ENCODE data around the gene OR2F2.

The OR2F2 gene

DNA sequence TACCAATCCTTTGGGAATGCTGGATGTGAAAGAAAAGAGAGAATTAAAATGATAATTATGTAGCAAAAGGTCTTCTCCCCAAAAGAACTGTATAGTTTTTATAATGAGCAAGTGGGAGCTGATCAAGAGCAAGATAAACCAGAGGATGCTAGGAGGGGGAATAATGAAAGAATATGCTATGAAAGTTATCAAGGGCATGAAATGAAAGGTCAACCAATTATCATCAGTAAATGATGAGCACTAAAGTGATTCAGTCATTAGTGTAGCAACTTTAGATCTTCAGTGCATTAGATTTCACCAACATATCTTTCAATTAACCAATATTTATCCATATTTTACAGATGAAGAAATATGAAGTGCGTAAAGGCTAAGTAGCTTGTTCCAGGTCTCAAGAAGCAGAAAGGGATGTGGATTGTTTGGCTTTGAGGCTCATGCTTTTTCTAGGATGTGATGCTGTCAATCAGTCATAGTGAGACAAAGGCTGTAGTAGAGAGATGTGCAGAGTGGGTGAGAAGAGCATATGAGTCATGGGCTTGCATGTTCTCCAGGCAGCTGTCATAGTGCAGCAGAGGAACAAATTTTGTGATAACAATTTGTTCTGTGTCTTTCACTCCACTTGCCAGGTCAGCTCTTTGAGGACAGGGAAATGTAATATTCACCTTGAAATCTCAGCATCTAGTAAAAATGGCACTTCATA, 5.7 kb upstream of the OR2F2 start:
- H3K79me2 ChIP-seq, result no peaks in the 10 kb centered on the region
- H2AFZ ChIP-seq, result no peak overlapping the region
- H3K9ac ChIP-seq, result no peak overlapping the region
- H3K4me2 ChIP-seq (ENCODE audit: low read length), result no peak overlapping the region
- H3K4me1 ChIP-seq, result no peaks in the 10 kb centered on the region
- H3K9me3 ChIP-seq (ENCODE audit: control insufficient read depth, low read length), result no peaks in the 10 kb centered on the region
- TF ChIP-seq, protein P1, sequence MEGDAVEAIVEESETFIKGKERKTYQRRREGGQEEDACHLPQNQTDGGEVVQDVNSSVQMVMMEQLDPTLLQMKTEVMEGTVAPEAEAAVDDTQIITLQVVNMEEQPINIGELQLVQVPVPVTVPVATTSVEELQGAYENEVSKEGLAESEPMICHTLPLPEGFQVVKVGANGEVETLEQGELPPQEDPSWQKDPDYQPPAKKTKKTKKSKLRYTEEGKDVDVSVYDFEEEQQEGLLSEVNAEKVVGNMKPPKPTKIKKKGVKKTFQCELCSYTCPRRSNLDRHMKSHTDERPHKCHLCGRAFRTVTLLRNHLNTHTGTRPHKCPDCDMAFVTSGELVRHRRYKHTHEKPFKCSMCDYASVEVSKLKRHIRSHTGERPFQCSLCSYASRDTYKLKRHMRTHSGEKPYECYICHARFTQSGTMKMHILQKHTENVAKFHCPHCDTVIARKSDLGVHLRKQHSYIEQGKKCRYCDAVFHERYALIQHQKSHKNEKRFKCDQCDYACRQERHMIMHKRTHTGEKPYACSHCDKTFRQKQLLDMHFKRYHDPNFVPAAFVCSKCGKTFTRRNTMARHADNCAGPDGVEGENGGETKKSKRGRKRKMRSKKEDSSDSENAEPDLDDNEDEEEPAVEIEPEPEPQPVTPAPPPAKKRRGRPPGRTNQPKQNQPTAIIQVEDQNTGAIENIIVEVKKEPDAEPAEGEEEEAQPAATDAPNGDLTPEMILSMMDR (IDR thresholded peaks at IDR 0.05), result no peak
- H3K27ac ChIP-seq, result no peak overlapping the region
- H3K4me3 ChIP-seq (ENCODE audit: low read depth, low read length), result no peak overlapping the region
- H3K36me3 ChIP-seq (ENCODE audit: control insufficient read depth, insufficient read depth, low read length), result no peaks in the 10 kb centered on the region
- H3K27me3 ChIP-seq (ENCODE audit: control insufficient read depth, insufficient read depth, low read length), result no peaks in the 10 kb centered on the region

DNA sequence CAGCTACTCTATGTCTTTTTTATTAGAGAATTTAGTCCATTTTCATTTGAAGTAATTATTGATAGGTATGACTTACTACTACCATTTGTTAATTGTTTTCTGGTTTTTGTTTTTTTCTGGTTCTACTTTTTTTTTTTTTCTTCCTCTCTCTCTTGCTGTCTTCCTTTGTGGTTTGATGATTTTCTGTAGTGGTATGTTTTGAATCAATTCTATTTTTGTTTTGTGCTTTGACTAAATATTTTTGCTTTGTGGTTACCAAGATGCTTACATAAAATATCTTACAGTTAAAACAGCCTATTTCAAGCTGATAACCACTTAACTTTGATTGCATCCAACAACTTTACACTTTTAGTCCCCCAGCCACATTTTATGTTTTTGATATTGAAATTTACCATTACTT, 3.3 kb upstream of the OR2F2 start:
- H3K36me3 ChIP-seq (ENCODE audit: control insufficient read depth, insufficient read depth, low read length), result no peaks in the 10 kb centered on the region
- no peak overlapping the region for H3K9ac ChIP-seq
- H3K79me2 ChIP-seq, result no peaks in the 10 kb centered on the region
- H3K27ac ChIP-seq, result no peak overlapping the region
- TF ChIP-seq, protein P1 (IDR thresholded peaks at IDR 0.05), result no peak
- H3K4me2 ChIP-seq (ENCODE audit: low read length), result no peak overlapping the region
- H3K27me3 ChIP-seq (ENCODE audit: control insufficient read depth, insufficient read depth, low read length), result no peaks in the 10 kb centered on the region
- H3K4me3 ChIP-seq (ENCODE audit: low read depth, low read length), result no peak overlapping the region
- no peaks in the 10 kb centered on the region for H3K9me3 ChIP-seq (ENCODE audit: control insufficient read depth, low read length)
- no peaks in the 10 kb centered on the region for H3K4me1 ChIP-seq
- no peak overlapping the region for H2AFZ ChIP-seq

DNA sequence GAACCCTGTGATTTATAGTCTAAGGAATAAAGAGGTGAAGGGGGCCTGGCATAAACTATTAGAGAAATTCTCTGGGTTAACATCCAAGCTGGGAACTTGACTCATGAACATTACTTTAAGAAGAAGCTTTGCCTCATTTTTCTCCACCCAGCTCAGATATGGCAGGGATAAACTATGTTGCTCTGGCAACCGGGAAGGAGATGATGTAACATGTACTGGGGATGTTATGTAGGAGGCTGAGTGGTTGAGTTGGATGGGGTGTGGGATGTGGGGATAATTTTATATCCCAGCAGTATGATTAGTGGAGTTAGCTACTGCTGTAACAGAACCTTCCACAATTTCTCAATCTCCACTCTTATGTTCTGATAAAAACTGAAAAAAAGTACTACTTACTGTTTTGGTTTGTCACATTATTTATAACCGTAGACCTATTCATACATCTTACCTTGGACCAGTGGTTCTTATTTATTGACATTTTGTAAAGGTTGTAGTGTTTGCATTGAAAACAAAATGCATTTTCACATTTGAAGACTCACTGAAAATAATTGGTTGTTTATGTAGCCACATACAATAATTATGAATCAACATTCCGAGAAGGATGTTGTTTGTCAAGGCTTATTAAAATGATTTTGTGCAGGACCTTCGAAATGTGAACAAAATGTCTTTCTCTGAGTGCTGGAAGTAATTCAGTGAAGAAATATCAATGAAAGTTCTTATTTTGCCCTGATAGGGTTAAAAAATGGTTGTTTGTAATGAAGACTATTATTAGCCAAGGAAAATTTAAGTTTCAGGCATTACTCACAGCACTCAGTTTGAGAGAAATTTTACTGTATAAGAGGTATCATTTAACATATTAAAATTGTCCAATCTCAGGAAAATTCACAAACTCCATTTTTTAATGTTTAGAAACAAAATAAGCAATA, 1.3 kb downstream of the OR2F2 start:
- H3K4me2 ChIP-seq (ENCODE audit: low read length), result no peak overlapping the region
- no peaks in the 10 kb centered on the region for H3K79me2 ChIP-seq
- H3K9me3 ChIP-seq (ENCODE audit: control insufficient read depth, low read length), result no peaks in the 10 kb centered on the region
- H3K36me3 ChIP-seq (ENCODE audit: control insufficient read depth, insufficient read depth, low read length), result no peaks in the 10 kb centered on the region
- no peak overlapping the region for H3K4me3 ChIP-seq (ENCODE audit: low read depth, low read length)
- no peak overlapping the region for H3K27ac ChIP-seq
- H3K4me1 ChIP-seq, result no peaks in the 10 kb centered on the region
- no peak overlapping the region for H3K9ac ChIP-seq
- H2AFZ ChIP-seq, result no peak overlapping the region
- no peaks in the 10 kb centered on the region for H3K27me3 ChIP-seq (ENCODE audit: control insufficient read depth, insufficient read depth, low read length)
- TF ChIP-seq, protein P1 (IDR thresholded peaks at IDR 0.05), result no peak

DNA sequence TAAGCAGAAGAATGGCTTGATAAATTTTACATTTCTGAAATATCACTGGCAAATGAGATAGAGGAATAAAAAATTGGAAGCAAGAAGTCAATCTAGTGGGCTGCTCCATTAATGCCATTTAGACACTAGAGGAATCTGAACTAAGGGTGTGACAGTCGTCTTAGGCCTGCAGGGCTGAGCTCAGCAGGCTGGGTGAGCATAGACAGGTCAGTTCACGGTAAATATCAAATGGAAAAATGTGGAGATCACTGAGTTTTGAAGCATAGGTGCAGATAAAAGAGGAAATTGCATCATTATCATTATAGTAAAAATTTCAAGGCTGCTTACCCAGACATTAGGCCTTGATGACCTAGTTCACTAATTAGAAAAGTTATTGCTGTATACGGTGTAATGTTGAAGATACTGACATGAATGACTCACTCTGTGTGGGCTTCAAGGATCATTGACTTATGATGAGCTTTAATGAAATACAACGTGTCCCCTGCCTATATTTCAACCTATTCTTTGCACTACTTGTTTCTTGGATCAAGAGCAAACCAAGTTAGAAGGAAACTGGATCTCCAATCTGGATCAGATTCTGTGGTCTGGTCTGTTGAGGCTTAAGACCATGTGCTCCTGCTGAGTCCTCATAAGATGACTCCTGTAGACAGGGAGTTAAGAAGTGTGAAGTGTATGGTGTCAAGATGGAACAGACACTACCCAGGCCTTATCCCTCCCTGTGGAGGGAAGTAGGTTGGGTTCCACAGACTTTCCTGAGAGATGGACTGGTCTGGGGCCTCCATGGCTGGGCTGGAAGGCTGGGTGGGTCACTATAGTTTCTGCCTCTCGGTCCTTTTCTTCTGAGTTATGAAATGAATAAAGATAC, 3.6 kb downstream of the OR2F2 start:
- no peak overlapping the region for H3K4me2 ChIP-seq (ENCODE audit: low read length)
- TF ChIP-seq, protein P1 (IDR thresholded peaks at IDR 0.05), result no peak
- H3K4me1 ChIP-seq, result no peaks in the 10 kb centered on the region
- H3K36me3 ChIP-seq (ENCODE audit: control insufficient read depth, insufficient read depth, low read length), result no peaks in the 10 kb centered on the region
- no peaks in the 10 kb centered on the region for H3K79me2 ChIP-seq
- no peaks in the 10 kb centered on the region for H3K9me3 ChIP-seq (ENCODE audit: control insufficient read depth, low read length)
- no peak overlapping the region for H2AFZ ChIP-seq
- no peak overlapping the region for H3K4me3 ChIP-seq (ENCODE audit: low read depth, low read length)
- no peak overlapping the region for H3K9ac ChIP-seq
- no peak overlapping the region for H3K27ac ChIP-seq
- no peaks in the 10 kb centered on the region for H3K27me3 ChIP-seq (ENCODE audit: control insufficient read depth, insufficient read depth, low read length)

All from parathyroid adenoma (tissue), 2 donors.